Mucosa of descending colon (tissue), 3 donors: ENCODE data around the gene S100B. TPM values are rescaled to one million over a fixed set of nuclear protein-coding genes. Genes with fewer than 3 reads are reported as not detected.

Experiments
- ATAC-seq: fragments of 200-7000 bp; cut with Tn5 transposase; one replicate; pipeline ENCODE4 v1.9.1; 2020; ENCODE audit warnings: mild to moderate bottlenecking, moderate library complexity
- DNase-seq, 3 donors: peaks; one replicate each; pipeline ENCODE4 v3.0.0-alpha.2; 2020
- H3K36me3 ChIP-seq: fragments of 200-600 bp; one replicate; pipeline ENCODE4 v1.8.0; 2021; ENCODE audit warnings: low read depth, mild to moderate bottlenecking
- H3K4me1 ChIP-seq: fragments of 200-600 bp; one replicate; pipeline ENCODE4 v1.8.0; 2021; ENCODE audit warnings: low read depth, mild to moderate bottlenecking
- H3K4me3 ChIP-seq: fragments of 200-600 bp; one replicate; pipeline ENCODE4 v1.8.0; 2021; ENCODE audit warnings: mild to moderate bottlenecking
- H3K9me3 ChIP-seq: fragments of 200-600 bp; one replicate; pipeline ENCODE4 v1.8.0; 2021; ENCODE audit warnings: mild to moderate bottlenecking
- intact Hi-C, 2 donors: fragments of 100-400 bp; cut with DNase I in 1 of 2; cut with micrococcal nuclease in 1 of 2; formaldehyde crosslinking; loops; one replicate each; pipeline versions ENCODE4 v1.11.0 to v1.11.1; 2022; cut with DNase I, micrococcal nuclease
- total RNA-seq, 3 donors: library from RNA; stranded (reverse); fragmentation: NEBNext Ultra II Directional in 2 of 3; extraction: Animal tissue kit (Norgen Biotek cat#: 25700) in 2 of 3; gene quantifications; one replicate each; pipeline versions ENCODE4 v1.2.1 to v1.2.4, GENCODE V29; 2021 to 2023
- TF ChIP-seq, protein P1 (sequence below): fragments of 200-600 bp; IDR thresholded peaks from one replicate; pipeline ENCODE4 v1.8.0; 2022; ENCODE audit warnings: antibody characterized with exemption, mild to moderate bottlenecking
- donor health status: DM: no; HTN: no; CAD: no; lungs with moderate emphysema.
- donor health status: DM: no; HTN: no; CAD: no.
- donor health status: DM: no; HTN: yes; CAD: no.

S100B gene
- total RNA-seq, 3 donors from 2014 or later = 2.2 to 42.2 (median 6.4) TPM

DNA sequence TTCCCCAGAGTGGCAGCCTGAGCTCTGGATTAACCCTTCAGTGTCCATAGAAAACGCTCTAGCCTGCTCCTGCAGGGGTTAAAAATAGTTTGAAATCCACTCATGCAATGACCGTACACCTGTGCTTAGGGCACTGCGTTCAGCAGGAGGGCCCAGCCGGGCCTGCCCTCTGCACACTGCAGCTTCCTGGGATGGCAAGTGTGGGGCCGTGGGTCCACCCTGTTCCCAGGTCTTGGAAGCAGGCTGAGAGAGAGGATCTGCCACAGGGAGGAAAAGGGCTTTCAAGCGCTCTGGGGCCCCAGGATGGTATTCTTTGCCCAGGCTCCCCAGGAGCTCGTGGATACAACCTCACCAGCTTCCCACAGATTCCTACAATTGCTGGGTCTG lies 1.5 kb upstream of the S100B start:
- DNase-seq (no peak), ATAC-seq (no peak)
- H3K4me3 ChIP-seq = no peak overlapping the region
- no peaks in the 10 kb centered on the region for H3K9me3 ChIP-seq
- no peaks in the 10 kb centered on the region for H3K4me1 ChIP-seq
- H3K36me3 ChIP-seq = no peaks in the 10 kb centered on the region
- TF ChIP-seq, protein P1, sequence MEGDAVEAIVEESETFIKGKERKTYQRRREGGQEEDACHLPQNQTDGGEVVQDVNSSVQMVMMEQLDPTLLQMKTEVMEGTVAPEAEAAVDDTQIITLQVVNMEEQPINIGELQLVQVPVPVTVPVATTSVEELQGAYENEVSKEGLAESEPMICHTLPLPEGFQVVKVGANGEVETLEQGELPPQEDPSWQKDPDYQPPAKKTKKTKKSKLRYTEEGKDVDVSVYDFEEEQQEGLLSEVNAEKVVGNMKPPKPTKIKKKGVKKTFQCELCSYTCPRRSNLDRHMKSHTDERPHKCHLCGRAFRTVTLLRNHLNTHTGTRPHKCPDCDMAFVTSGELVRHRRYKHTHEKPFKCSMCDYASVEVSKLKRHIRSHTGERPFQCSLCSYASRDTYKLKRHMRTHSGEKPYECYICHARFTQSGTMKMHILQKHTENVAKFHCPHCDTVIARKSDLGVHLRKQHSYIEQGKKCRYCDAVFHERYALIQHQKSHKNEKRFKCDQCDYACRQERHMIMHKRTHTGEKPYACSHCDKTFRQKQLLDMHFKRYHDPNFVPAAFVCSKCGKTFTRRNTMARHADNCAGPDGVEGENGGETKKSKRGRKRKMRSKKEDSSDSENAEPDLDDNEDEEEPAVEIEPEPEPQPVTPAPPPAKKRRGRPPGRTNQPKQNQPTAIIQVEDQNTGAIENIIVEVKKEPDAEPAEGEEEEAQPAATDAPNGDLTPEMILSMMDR = no peak
- intact Hi-C loops = no loop called here

DNA sequence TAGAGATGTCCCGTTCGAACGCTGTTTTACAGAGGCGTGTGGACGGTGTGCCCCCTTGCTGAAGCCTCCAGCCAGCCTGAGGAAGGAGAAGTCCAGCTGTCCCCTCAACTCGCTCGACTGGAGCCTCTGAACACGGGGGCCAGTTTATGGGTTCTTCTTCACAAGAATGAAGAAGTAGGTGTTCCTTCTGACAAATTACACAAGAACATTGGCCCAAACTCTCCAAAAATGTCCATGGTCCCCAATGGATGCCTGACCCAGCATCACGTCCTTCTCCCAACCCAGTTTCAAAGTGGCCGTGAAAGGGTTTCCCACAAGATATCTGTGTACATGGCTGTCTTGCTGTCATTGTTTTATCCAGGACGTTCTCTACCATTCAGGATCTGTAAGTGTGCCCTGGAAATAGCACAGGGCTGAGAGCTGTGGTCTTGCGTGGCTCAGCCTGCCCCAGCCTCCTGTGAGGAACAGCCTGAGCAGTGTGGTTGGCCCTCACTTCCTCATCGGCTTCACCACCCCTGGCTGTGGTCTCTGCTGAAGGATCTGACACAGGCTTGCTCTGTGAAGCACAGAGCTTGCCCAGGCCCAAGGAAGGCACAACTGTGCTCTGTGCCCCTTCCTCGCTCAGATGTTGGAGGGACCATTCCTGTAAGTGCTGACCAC lies 1.0 kb upstream of the S100B start:
- no peak overlapping the region for H3K4me3 ChIP-seq
- H3K4me1 ChIP-seq = no peaks in the 10 kb centered on the region
- no peaks in the 10 kb centered on the region for H3K36me3 ChIP-seq
- DNase-seq (peak; percentile 47 to 69 (median 55)), ATAC-seq (peak; percentile 82)
- intact Hi-C loops = no loop called here
- H3K9me3 ChIP-seq = no peaks in the 10 kb centered on the region
- TF ChIP-seq, protein P1 = no peak

GRCh38 chr21:46604329-46604974 lies 430 bp downstream of the S100B start:
- no peaks in the 10 kb centered on the region for H3K36me3 ChIP-seq
- DNase-seq = no peak
- no peak overlapping the region for H3K4me3 ChIP-seq
- intact Hi-C loops = no loop called here
- no peaks in the 10 kb centered on the region for H3K9me3 ChIP-seq
- TF ChIP-seq, protein P1 = no peak
- no peaks in the 10 kb centered on the region for H3K4me1 ChIP-seq
- no peak for ATAC-seq

DNA sequence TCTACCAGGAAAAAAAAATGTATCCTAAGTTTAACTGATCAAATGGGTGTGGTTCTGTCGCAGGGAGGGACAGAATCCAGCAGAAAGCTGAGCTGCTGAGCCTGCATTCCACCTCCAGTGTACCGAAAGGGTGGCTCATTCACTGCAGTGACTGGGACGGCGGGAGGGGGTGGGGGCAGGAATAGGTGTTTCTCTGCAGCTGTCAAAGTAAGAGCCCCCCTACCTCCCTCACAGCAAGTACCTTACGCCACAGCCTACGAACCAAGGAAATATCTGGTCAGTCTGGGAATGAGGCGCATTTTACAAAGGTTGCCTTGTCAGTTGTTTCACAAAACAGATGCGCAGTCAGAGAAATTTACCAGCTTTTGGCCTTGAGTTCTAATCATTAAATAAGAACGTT lies 1.7 kb downstream of the S100B start:
- TF ChIP-seq, protein P1 = no peak
- Histone ChIP-seq H3K9me3 (no peaks in the 10 kb centered on the region), H3K36me3 (no peaks in the 10 kb centered on the region), H3K4me3 (no peak overlapping the region), H3K4me1 (no peaks in the 10 kb centered on the region)
- peak; percentile 36 for ATAC-seq
- DNase-seq = no peak
- intact Hi-C loops = no loop called here

GRCh38 chr21:46600978-46601377 lies 3.9 kb downstream of the S100B start:
- H3K36me3 ChIP-seq = no peaks in the 10 kb centered on the region
- H3K4me1 ChIP-seq = no peaks in the 10 kb centered on the region
- TF ChIP-seq, protein P1 = no peak
- H3K4me3 ChIP-seq = no peak overlapping the region
- H3K9me3 ChIP-seq = no peaks in the 10 kb centered on the region
- ATAC-seq (no peak), DNase-seq (no peak)
- intact Hi-C loops = no loop called here
